Activated naive CD8-positive, alpha-beta T cell (primary cell): Measurements from ENCODE around the gene SORL1.

Source experiments
- H3K27ac Mint-ChIP-seq: one replicate; pipeline ENCODE4 v1.8.0; 2021; ENCODE audit warnings: mixed read lengths
- H3K27me3 Mint-ChIP-seq: one replicate; pipeline ENCODE4 v1.8.0; 2021; ENCODE audit warnings: mixed read lengths
- H3K36me3 Mint-ChIP-seq: one replicate; pipeline ENCODE4 v1.8.0; 2021; ENCODE audit warnings: mixed read lengths
- H3K4me1 Mint-ChIP-seq: one replicate; pipeline ENCODE4 v1.8.0; 2021; ENCODE audit warnings: low read depth, mixed read lengths
- H3K4me3 Mint-ChIP-seq: one replicate; pipeline ENCODE4 v1.8.0; 2021; ENCODE audit warnings: mild to moderate bottlenecking, mixed read lengths
- H3K9me3 Mint-ChIP-seq: one replicate; pipeline ENCODE4 v1.8.0; 2021; ENCODE audit warnings: low read depth, mixed read lengths

Gene SORL1

GRCh38 chr11:121439759-121440158, 12.4 kb upstream of the SORL1 start:
- Mint-ChIP-seq H3K27ac (no peak overlapping the region), H3K27me3 (no peaks in the 10 kb centered on the region), H3K4me3 (no peak overlapping the region), H3K36me3 (peaks cover 22% of the 10 kb centered on the region), H3K4me1 (peaks cover 59% of the 10 kb centered on the region), H3K9me3 (no peaks in the 10 kb centered on the region)

DNA sequence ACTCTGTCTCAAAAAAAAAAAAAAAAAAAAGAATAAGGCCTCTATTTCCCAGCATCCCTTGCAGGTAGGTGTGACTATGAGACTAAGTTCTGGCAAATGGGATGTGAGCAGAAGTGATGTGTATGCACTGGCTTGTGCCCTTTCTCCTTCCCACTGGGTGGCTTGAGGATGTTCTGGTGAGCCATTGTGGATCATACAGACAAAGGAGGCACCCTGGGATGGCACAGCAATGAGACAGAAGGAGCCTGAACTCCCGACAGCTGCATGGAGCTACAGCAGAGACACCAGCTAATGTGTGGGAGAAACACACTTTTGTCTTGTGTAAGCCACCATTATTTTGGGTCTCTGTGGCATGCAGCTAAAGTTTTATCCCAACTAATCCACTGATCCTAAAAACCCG, 10.6 kb upstream of the SORL1 start:
- H3K9me3 Mint-ChIP-seq = no peaks in the 10 kb centered on the region
- no peak overlapping the region for H3K4me3 Mint-ChIP-seq
- peaks cover 61% of the 10 kb centered on the region for H3K4me1 Mint-ChIP-seq
- peaks cover 20% of the 10 kb centered on the region for H3K36me3 Mint-ChIP-seq
- H3K27me3 Mint-ChIP-seq = no peaks in the 10 kb centered on the region
- H3K27ac Mint-ChIP-seq = no peak overlapping the region

- peaks cover 22% of the 10 kb centered on the region for H3K36me3 Mint-ChIP-seq
- H3K27me3 Mint-ChIP-seq = no peaks in the 10 kb centered on the region
- H3K4me1 Mint-ChIP-seq = peaks cover 64% of the 10 kb centered on the region
- peak overlapping the region; percentile 47 for H3K27ac Mint-ChIP-seq
- peak overlapping the region; percentile 0 for H3K4me3 Mint-ChIP-seq
- no peaks in the 10 kb centered on the region for H3K9me3 Mint-ChIP-seq
Measured at GRCh38 chr11:121443688-121444275, 8.3 kb upstream of the SORL1 start.

GRCh38 chr11:121444526-121444925, 7.6 kb upstream of the SORL1 start:
- H3K36me3 Mint-ChIP-seq = peaks cover 21% of the 10 kb centered on the region
- peak overlapping the region; percentile 24 for H3K4me3 Mint-ChIP-seq
- H3K9me3 Mint-ChIP-seq = no peaks in the 10 kb centered on the region
- no peaks in the 10 kb centered on the region for H3K27me3 Mint-ChIP-seq
- peaks cover 68% of the 10 kb centered on the region for H3K4me1 Mint-ChIP-seq
- H3K27ac Mint-ChIP-seq = peak overlapping the region; percentile 83

DNA sequence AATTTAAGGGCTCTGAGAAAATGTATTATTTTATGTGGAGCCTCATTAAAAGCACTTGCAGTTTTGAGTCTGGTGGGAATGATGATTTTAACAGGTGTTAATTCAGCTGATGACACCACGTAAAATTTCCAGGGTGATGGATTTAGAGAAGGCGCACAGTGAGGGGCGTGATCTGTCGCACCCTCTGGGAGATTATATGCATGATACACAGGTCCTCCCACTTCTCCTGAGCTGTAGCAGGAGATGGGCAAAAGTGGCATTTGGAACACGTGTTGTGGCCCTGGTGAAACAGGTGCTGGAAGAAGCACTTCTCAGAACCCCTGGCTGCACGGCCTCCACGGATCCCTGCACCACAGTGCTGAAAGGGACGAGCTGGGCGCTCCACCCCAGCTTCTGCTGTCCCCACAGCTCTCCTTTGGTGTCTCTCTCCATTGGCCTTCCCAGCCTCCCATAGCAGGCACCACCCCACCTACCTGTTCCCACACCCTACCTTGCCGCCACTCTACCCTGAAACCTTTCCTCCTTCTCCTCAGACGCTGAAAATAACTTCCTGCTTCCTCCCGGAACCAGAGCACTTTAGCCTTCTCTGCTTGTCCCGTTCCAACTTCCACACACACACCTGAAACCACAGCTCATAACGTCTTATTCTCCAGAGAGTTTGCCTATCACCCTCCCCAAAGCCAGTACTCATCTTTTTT, 6.9 kb upstream of the SORL1 start:
- Mint-ChIP-seq H3K27me3 (no peaks in the 10 kb centered on the region), H3K36me3 (peaks cover 21% of the 10 kb centered on the region), H3K4me3 (peak overlapping the region; percentile 24), H3K4me1 (peaks cover 74% of the 10 kb centered on the region), H3K9me3 (no peaks in the 10 kb centered on the region), H3K27ac (peak overlapping the region; percentile 83)

- Mint-ChIP-seq H3K27ac (peak overlapping the region; percentile 90), H3K4me1 (peaks cover 80% of the 10 kb centered on the region), H3K27me3 (no peaks in the 10 kb centered on the region), H3K9me3 (no peaks in the 10 kb centered on the region), H3K4me3 (no peak overlapping the region), H3K36me3 (peaks cover 19% of the 10 kb centered on the region)
Measured at GRCh38 chr11:121446752-121447156, 5.4 kb upstream of the SORL1 start.

DNA sequence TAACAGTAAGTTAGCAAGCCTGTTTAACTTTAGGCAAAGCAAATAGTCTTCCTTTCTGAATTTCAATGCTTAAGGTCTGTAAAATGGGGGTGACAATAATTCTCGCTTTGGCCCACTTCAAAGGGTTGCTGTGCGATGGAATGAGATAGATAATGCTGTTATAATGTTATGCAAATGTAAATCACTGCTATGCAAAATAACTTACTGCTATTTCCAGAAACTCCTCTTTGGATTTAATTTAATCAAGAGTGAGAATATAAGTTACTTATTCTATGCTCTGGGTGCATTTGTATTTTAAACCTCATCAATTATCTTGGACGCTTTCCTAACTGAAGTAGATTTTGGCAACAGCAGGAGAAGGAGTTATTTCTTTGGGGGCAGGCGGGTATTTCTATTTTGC, 4.1 kb upstream of the SORL1 start:
- Mint-ChIP-seq H3K4me1 (peaks cover 82% of the 10 kb centered on the region), H3K27ac (peak overlapping the region; percentile 81), H3K9me3 (no peaks in the 10 kb centered on the region), H3K27me3 (no peaks in the 10 kb centered on the region), H3K36me3 (peaks cover 13% of the 10 kb centered on the region), H3K4me3 (peak overlapping the region; percentile 77)

- peak overlapping the region; percentile 77 for H3K4me3 Mint-ChIP-seq
- H3K36me3 Mint-ChIP-seq = peaks cover 12% of the 10 kb centered on the region
- peaks cover 85% of the 10 kb centered on the region for H3K4me1 Mint-ChIP-seq
- peak overlapping the region; percentile 81 for H3K27ac Mint-ChIP-seq
- no peaks in the 10 kb centered on the region for H3K27me3 Mint-ChIP-seq
- no peaks in the 10 kb centered on the region for H3K9me3 Mint-ChIP-seq
Measured at GRCh38 chr11:121448431-121448941, 3.6 kb upstream of the SORL1 start.

DNA sequence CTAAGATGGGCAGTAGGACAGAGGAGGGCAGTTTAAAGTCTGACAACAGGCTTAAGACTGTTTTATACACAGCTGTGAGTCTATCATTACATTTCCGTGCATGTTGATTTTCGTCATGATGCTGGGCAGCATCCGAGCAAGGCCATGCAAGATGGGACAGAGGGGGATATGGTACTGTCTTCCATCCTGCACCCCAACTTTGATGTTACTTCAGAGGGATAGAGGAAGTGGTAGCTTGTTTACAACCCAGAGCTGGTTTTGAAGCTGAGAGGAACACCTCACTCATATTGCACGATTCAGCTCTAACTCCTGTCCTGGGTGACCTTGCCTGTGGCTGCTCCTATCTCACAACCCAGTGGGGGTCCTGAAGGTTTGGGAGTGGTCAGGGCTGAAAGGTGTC, 3.0 kb upstream of the SORL1 start:
- H3K4me1 Mint-ChIP-seq = peaks cover 86% of the 10 kb centered on the region
- peaks cover 12% of the 10 kb centered on the region for H3K36me3 Mint-ChIP-seq
- peak overlapping the region; percentile 77 for H3K4me3 Mint-ChIP-seq
- no peaks in the 10 kb centered on the region for H3K9me3 Mint-ChIP-seq
- H3K27me3 Mint-ChIP-seq = no peaks in the 10 kb centered on the region
- peak overlapping the region; percentile 81 for H3K27ac Mint-ChIP-seq

DNA sequence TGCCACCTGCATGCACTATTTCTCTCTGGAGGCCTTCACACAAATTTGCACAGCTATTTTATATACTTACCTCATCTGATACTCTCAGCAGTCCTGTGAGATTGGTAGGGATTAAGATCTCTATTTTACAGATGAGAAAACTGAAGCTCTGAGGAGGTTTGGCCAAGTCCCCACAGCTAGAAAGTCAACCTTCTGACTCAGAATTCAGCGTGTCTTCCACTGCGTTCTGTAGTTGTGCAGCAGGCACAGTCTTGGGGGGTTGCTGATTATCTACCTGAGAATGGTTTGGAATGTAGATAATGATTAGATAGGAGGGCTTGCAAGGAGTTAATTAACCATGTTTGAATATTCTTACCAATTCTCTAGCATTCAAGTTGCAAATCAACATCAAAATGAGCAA, 2.5 kb upstream of the SORL1 start:
- Mint-ChIP-seq H3K4me1 (peaks cover 87% of the 10 kb centered on the region), H3K4me3 (peak overlapping the region; percentile 77), H3K9me3 (no peaks in the 10 kb centered on the region), H3K36me3 (peaks cover 9% of the 10 kb centered on the region), H3K27ac (peak overlapping the region; percentile 81), H3K27me3 (no peaks in the 10 kb centered on the region)

DNA sequence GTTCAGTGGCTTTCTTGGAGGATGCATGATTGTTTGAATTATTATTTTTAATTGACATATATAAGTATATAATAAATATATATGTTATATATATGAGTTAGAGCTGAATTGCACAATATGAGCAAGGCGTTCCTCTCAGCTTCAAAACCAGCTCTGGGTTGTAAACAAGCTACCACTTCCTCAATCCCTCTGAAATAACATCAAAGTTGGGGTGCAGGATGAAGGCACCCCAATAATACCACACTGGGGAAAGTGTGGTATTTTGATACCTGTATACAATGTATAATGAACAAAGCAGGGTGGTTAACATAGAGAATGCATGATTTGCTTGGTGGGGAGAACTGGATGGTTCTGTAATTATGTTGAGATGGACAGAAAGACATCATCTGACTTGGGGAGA, 1.7 kb upstream of the SORL1 start:
- H3K4me3 Mint-ChIP-seq = peak overlapping the region; percentile 77
- peaks cover 87% of the 10 kb centered on the region for H3K4me1 Mint-ChIP-seq
- H3K9me3 Mint-ChIP-seq = no peaks in the 10 kb centered on the region
- peaks cover 13% of the 10 kb centered on the region for H3K36me3 Mint-ChIP-seq
- H3K27me3 Mint-ChIP-seq = no peaks in the 10 kb centered on the region
- H3K27ac Mint-ChIP-seq = peak overlapping the region; percentile 81

DNA sequence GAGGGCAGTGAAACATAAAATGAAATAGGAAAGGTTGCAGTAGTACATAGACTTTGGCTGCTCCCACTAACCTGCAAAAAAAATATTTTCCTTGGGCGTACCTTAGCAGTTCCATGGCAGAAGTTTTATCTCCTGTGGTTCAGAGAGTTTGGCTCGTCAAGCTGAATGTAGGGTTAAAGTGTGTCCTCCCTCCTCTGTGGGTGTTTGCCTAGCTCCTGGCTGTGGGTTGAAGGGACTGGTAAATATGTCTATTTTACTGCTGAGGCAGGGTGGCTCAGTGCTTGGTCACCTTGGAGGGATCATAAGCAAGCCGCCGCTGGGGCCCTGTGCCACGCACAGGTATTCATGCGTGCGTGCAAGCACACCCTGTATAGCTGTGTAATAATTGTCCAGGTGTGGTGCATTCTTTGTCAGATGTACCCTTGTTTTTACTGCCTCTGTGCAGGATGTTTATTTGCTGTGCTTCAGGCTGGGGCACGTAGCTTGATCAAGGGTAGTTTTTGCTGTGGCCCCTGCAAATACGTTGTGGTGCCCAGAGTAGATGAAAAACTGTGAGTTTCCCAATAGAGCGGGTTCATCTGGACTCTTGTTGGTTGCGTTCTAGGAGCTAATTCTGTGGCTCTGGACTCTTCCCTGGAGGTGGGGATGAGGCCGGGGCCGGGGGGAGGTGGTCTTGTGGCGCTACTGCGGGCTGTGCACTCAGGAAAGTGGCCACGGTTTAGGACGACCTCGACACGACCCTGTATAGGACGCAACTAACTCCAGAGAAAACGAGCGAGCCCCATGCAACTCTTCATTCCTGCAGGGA, 732 bp upstream of the SORL1 start:
- peak overlapping the region; percentile 74 for H3K4me3 Mint-ChIP-seq
- no peaks in the 10 kb centered on the region for H3K9me3 Mint-ChIP-seq
- H3K27ac Mint-ChIP-seq = peak overlapping the region; percentile 81
- H3K36me3 Mint-ChIP-seq = peaks cover 17% of the 10 kb centered on the region
- H3K27me3 Mint-ChIP-seq = no peaks in the 10 kb centered on the region
- peaks cover 87% of the 10 kb centered on the region for H3K4me1 Mint-ChIP-seq

- H3K27me3 Mint-ChIP-seq = no peaks in the 10 kb centered on the region
- H3K9me3 Mint-ChIP-seq = no peaks in the 10 kb centered on the region
- H3K4me1 Mint-ChIP-seq = peaks cover 89% of the 10 kb centered on the region
- peak within 1 kb of the TSS; percentile 99 for H3K27ac Mint-ChIP-seq
- peak within 1 kb of the TSS; percentile 98 for H3K4me3 Mint-ChIP-seq
- H3K36me3 Mint-ChIP-seq = peaks cover 16% of the 10 kb centered on the region
Measured at GRCh38 chr11:121452609-121453150, 566 bp downstream of the SORL1 start, which contains the start of gene SORL1-AS1. TSS of gene SORL1-AS1 (minus strand) at chr11:121452967.

- H3K36me3 Mint-ChIP-seq = peaks cover 14% of the 10 kb centered on the region
- H3K4me1 Mint-ChIP-seq = peaks cover 89% of the 10 kb centered on the region
- H3K9me3 Mint-ChIP-seq = no peaks in the 10 kb centered on the region
- no peaks in the 10 kb centered on the region for H3K27me3 Mint-ChIP-seq
- H3K4me3 Mint-ChIP-seq = peak overlapping the region; percentile 98
- peak overlapping the region; percentile 99 for H3K27ac Mint-ChIP-seq
Measured at GRCh38 chr11:121453589-121454299, 1.6 kb downstream of the SORL1 start.
